Measurements from ENCODE around the gene JMY.
"Not testable (repeated sequence)": the region's sequence is repeated elsewhere in the genome, so short reads cannot be mapped to it uniquely, and the experiment has no call there.

Gene JMY

DNA sequence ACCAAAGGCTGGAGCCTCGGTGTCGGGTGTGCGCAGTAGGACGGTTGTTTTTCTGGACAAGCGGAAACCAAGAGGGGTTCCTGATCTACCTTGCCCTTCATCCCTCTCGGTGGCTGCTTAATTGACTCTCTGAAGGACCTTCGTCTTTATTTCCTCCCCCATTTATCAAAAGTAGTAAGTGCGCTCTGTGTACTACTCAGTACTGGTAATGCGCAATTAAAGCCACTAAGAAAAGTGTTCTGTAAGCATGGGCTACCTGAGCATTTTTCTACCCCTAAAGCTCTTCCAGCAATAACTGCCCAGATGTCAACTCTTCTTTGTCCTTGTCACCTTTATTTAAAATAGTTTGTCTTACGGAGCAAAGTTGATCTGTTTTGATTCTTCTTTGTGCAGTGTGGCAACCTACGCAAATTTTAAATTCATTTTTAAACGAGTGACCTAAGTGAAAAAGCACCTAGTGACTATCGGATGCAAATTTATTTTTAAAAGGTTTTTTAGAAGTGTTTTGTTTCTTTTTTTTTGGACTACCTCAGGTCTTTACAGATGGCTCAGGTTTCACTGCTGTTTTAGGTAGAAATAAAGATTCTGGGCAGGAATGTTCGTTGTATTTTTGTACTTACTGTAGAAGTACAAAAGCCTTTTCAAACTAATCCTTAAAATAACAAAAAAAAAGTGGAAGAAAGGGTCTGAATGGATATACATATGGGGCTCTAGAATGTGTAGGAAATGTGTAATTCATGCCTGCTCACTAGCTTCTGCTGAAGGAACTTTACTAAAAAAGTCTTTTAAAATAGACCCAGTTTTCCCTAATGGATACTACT, 2.0 kb downstream of the JMY start:
- DNase-seq = no peak

GRCh38 chr5:79240561-79240960, 4.6 kb downstream of the JMY start:
- no peak for DNase-seq

- DNase-seq = no peak
Measured at GRCh38 chr5:79241535-79241979, 5.6 kb downstream of the JMY start.

GRCh38 chr5:79242242-79243039, 6.5 kb downstream of the JMY start:
- DNase-seq = no peak

GRCh38 chr5:79243224-79243623, 7.3 kb downstream of the JMY start:
- DNase-seq = no peak

DNA sequence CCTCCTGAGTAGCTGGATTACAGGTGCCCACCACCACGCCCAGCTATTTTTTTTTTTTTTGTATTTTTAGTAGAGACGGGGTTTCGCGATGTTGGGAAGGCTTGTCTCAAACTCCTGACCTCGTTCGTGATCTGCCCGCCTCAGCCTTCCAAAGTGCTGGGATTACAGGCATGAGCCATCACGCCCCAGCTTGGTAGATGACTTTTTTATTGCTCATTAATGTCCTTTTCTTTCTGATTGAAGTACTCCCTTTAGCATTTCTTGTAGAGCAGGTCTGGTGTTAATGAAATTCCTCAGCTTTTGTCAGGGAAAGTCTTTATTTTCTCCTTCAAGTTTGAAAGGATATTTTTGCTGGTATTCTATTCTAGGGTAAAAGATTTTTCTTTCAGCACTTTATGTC, 18.1 kb downstream of the JMY start:
- DNase-seq = not testable (repeated sequence)

DNA sequence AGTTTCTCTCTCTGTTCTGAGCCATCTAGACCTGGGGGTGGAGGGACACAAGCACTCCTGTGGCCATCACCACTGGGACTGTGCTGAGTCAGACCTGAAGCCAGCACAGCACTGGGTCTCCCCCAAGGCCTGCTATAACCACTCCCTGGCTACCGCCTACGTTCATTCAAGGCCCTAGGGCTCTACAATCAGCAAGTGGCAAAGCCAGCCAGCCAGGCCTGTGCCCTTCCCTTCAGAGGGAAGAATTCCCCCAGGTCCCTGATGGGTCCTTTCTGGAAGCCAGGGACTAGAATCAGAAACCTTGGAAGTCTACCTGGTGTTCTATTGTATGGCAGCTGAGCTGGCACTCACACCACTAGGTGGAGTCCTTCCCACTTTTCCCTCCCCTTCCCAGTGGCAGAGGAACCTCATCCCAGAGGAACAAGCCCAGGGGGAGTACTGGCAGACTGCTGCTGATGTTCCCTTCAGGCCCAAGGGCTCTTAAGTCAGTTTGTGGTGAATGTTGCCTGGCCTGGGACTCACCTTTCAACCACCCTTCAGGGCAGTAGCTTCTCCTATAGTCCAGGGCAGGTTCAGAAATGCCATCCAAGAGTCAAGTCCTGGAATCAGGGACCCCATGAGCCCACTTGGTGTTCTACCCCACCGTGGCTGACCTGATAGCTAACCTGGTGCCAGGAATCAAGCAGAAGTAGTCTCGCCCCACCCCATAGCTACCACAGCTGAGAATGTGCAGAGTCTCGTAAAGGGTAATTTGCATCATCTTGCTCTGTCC, 20.0 kb downstream of the JMY start:
- no peak for DNase-seq

DNA sequence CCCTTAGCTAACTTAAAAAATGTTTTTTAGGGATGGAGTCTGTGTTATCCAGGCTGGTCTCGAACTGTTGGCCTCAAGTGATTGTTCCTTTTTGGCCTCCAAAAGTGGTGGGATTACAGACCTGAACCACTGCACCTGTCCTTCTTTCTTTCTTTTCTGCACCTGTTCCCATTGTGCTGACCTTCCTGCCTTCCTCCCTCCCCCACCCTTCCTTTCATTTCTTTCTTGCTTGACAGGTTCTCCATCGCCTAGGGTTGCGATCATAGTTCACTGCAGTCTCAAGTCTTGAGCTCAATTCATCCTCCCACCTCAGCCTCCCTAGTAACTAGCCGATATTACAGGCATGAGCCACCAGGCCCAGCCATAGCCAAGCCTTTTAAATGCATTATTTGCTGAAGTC, 20.6 kb downstream of the JMY start:
- no peak for DNase-seq

DNA sequence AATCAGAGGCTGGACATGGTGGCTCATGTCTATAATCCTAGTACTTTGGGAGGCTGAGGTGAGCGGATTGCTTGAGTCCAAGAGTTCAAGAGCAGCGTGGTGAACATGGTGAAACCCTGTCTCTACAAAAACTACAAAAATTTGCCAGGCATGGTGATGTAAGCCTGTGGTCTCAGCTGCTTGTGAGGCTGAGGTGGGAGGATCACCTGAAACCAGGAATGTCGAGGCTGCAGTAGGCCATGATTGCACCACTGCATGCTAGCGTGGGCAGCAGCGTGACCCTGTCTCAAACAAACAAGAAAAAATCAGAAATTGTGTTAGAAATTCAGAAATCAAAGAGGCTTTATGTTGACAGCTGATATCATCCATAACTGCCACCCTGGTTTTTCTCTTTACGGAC, 21.4 kb downstream of the JMY start:
- no peak for DNase-seq

DNA sequence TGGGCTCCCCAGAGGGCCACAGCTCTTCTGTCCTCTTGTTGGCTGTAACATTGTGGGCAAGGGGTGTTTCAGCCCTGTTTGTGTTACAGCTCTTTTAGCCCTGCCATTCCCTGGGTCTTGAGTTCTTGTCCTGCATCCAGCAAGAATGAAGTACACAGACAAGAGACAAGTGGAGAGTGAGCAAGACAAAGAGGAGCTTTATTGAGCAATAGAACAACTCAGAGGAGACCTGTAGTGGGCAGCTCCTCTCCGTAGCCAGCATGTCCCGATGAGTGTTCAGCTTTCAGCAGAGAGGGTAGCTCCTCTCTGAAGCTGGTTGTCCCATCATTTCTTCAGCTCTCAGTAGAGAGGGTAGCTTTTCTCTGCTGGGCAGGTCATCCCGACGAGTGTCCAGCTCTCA, 22.9 kb downstream of the JMY start:
- DNase-seq = no peak

- no peak for DNase-seq
Measured at GRCh38 chr5:79259383-79259782, 23.5 kb downstream of the JMY start.

- no peak for DNase-seq
Measured at GRCh38 chr5:79259810-79260209, 23.9 kb downstream of the JMY start.

DNA sequence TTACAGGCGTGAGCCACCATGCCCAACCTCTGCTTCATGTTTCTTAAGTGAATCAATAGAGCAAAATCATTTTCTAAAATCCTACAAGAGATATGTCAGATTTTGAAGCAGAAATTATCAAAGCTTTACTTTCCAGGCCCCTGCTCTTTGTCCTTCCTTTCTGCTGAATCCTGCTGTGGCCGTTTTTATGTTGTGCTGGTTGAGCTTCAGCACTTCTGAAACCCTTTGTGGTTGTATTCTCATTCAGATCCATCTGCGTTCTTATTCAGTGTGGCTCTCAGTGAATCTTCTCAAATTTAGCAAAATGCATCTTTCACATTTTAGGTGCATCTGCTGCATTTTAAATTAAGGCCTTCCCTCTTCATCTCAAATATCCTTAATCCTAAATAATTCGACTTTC, 26.0 kb downstream of the JMY start:
- no peak for DNase-seq

- no peak for DNase-seq
Measured at GRCh38 chr5:79263290-79263689, 27.4 kb downstream of the JMY start.

DNA sequence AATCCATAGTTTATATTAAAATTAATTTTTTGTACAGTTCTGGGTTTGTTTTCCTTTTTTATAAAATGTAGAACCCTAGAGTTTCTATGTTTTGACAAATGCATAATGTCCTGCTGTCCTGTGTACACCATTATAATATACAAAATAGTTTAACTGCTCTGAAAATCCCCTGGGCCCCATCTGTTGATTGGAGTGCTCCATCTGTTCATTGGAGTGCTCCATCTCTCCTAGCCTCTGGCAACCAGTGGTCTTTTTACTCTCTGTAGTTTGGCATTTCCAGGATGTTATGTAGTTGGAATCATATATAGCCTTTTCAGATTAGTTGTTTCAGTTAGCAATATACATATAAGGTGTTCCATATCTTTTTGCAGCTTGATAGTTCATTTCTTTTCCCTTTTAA, 31.2 kb downstream of the JMY start:
- DNase-seq = no peak

DNA sequence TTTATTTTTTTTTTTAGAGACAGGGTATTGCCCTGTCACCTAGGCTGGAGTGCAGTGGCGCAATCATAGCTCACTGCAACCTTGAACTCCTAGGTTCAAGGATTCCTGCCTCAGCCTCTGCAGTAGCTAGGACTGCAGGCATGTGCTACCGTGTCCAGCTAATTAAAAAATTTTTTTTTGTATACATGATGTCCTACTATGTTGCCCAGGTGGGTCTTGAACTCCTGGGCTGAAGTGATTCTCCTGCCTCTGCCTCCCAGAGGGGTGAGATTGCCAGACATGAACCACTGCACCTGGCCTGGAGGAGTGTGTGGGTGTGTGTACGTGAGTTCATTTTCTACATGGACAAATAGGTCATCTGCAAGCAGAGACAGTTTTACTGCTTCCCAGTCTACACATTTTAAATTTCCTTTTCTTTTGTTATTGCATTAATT, 33.8 kb downstream of the JMY start:
- no peak for DNase-seq

- no peak for DNase-seq
Measured at GRCh38 chr5:79273341-79273740, 37.4 kb downstream of the JMY start.

DNA sequence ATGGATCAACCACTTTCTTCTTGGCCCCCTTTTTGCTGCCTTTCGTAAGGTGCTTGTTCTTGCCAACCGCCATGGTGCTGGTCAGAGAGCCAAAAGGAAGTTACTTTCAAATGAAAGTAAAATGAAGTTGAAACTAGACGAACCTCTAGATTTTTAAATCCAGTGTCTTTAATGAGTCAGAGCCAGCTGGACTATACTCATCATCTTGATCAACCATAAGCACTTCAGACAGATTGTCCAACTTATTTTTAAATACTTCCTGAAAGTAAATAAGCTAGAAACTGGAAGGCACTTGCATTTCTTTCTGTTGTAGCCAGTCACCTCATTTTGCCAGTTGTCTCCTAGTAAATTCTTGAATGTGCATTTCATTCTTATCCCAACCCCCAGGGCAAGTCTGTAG, 48.9 kb downstream of the JMY start:
- DNase-seq = no peak

DNA sequence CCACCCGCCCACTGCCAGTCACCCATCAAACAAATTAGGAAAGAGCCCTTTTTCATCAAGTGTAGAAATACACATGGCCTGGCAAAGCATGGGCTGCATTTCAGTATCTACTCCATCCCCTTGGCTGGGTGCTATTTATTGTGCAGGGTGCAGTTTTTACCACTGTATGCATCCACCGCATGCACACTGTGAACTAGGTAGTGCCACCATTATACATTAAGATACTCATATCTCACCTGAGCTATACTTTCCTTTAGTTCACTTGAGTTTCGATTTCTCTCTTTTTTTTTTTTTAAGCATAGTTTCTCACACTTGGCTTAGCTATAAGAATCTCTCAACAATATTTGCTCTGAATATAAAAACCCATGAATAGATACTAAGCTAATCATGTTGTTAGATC, 49.4 kb downstream of the JMY start:
- no peak for DNase-seq

- no peak for DNase-seq
Measured at GRCh38 chr5:79285833-79286232, 49.9 kb downstream of the JMY start.

- DNase-seq = no peak
Measured at GRCh38 chr5:79287380-79287779, 51.4 kb downstream of the JMY start.

GRCh38 chr5:79287907-79288306, 52.0 kb downstream of the JMY start:
- DNase-seq = no peak

DNA sequence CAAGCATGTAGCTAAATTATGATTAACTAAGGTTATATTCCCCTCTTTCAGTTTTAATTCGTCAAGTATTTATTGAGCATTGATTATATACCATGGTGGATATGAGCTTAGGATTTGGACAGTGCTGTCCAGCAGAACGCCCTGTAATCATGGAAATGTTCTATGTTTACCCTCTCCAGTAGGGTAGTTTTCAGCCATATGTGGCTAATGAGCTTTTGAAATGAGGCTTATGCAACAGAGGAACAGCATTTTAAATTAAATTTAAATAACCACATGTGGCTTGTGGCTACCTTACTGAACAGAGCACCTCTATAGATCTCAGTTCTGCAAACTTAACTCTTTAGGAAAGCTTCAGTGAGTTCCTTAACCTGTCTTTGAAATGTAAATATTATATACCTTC, 59.1 kb downstream of the JMY start:
- DNase-seq = no peak

DNA sequence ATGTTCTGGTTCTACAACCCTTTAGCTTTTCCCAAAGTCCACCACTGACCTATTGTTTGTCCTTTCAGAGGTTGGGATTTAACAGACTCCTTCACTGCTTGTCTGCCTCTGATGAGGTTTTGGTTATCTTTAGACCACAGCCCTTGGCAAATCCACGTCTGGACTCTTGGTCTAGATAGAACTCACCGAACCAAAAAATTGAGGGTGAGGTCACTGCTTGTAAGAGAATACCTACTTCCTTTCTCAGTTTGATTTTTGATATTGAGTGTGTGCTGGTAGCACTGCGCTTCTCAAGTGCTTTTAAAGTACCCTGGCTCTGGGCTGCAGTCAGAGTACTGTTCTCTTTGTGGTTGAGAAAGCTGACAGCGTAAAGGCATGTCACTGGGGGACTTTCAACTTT, 61.7 kb downstream of the JMY start:
- DNase-seq = no peak
